ENCODE data around the gene RALGDS. TPM values are rescaled to one million over a fixed set of nuclear protein-coding genes. Genes with fewer than 3 reads are reported as not detected.
"Not testable (repeated sequence)": the region's sequence is repeated elsewhere in the genome, so short reads cannot be mapped to it uniquely, and the experiment has no call there.

RALGDS gene
- total RNA-seq, 1 donor from 2014 or later = 29.2 TPM

DNA sequence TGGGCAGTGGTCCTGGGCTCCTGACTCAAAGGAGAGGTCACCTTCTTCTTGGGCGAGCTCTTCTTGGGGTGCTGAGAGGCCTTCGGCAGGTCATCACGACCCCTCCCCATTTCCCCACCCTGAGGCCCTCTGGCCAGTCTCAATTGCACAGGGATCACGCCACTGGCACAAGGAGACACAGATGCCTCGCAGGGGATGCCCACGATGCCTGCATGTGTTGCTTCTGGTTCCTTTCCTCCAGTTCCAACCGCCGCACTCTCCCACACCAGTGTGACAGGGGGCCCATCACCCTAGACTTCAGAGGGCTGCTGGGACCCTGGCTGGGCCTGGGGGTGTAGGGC, 57.9 kb downstream of the RALGDS start:
- H3K4me3 Mint-ChIP-seq = no peak overlapping the region
- CTCF ChIA-PET = no interaction called here

GRCh38 chr9:133062569-133062968, 58.5 kb downstream of the RALGDS start:
- H3K4me3 Mint-ChIP-seq; DNase-seq; CTCF ChIA-PET; H3K27ac Mint-ChIP-seq; H3K9me3 Mint-ChIP-seq; POLR2A ChIA-PET; H3K27me3 Mint-ChIP-seq; intact Hi-C loops (cut with micrococcal nuclease); ATAC-seq (ENCODE audit: low read depth): not testable (repeated sequence)
- Mint-ChIP-seq H3K4me1 (peaks cover 19% of the 10 kb centered on the region), H3K36me3 (ENCODE audit: low read depth) (peaks cover 10% of the 10 kb centered on the region)

More for the DNA sequence above, 57.9 kb downstream of the RALGDS start:
- TF ChIP-seq CTCF (IDR thresholded peaks at IDR 0.05) = no peak
- Mint-ChIP-seq H3K4me1 (peaks cover 19% of the 10 kb centered on the region), H3K36me3 (ENCODE audit: low read depth) (peaks cover 6% of the 10 kb centered on the region), H3K27me3 (no peaks in the 10 kb centered on the region), H3K9me3 (no peaks in the 10 kb centered on the region), H3K27ac (no peak overlapping the region)
- intact Hi-C loops (cut with micrococcal nuclease) = no loop called here
- no peak for ATAC-seq (ENCODE audit: low read depth)
- POLR2A ChIA-PET = no interaction called here
- DNase-seq = no peak

DNA sequence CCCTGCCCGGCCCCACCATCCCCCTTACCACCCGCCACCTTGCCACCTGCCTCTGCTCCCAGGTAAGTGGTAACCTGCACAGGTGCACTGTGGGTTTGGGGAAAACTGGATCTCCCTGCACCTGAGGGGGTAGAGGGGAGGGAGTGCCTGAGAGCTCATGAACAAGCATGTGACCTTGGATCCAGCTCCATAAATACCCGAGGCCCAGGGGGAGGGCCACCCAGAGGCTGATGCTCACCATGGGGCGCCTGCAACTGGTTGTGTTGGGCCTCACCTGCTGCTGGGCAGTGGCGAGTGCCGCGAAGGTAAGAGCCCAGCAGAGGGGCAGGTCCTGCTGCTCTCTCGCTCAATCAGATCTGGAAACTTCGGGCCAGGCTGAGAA, 59.3 kb downstream of the RALGDS start, which contains the start of gene CEL:
TSS of gene CEL (plus strand) at position 218 of the 382 bp plus-strand sequence. CDS start at position 240, 22 bp downstream.
- ATAC-seq (ENCODE audit: low read depth); H3K4me3 Mint-ChIP-seq; CTCF ChIA-PET; H3K27ac Mint-ChIP-seq; H3K9me3 Mint-ChIP-seq; intact Hi-C loops (cut with micrococcal nuclease); H3K27me3 Mint-ChIP-seq; DNase-seq: not testable (repeated sequence)
- H3K4me1 Mint-ChIP-seq = peaks cover 19% of the 10 kb centered on the region
- POLR2A ChIA-PET = interaction anchor here (0.6 kb wide), 1 partner anchor 117 kb away, joined by 3 read pairs; no protein-coding TSS in a partner anchor
- H3K36me3 Mint-ChIP-seq (ENCODE audit: low read depth) = peaks cover 13% of the 10 kb centered on the region

- Mint-ChIP-seq H3K36me3 (ENCODE audit: low read depth) (peaks cover 18% of the 10 kb centered on the region), H3K4me1 (peaks cover 19% of the 10 kb centered on the region)
- H3K27me3 Mint-ChIP-seq; H3K9me3 Mint-ChIP-seq; H3K27ac Mint-ChIP-seq; H3K4me3 Mint-ChIP-seq; CTCF ChIA-PET; intact Hi-C loops (cut with micrococcal nuclease); DNase-seq; ATAC-seq (ENCODE audit: low read depth): not testable (repeated sequence)
- POLR2A ChIA-PET = interaction anchor here (0.6 kb wide), 1 partner anchor 118 kb away, joined by 3 read pairs; no protein-coding TSS in a partner anchor
Measured at GRCh38 chr9:133061019-133061763, 59.8 kb downstream of the RALGDS start.

- CTCF ChIA-PET = no interaction called here
- Mint-ChIP-seq H3K36me3 (ENCODE audit: low read depth) (peaks cover 25% of the 10 kb centered on the region), H3K27ac (no peak overlapping the region), H3K4me3 (no peak overlapping the region), H3K9me3 (no peaks in the 10 kb centered on the region), H3K27me3 (no peaks in the 10 kb centered on the region), H3K4me1 (peaks cover 19% of the 10 kb centered on the region)
- DNase-seq (no peak), ATAC-seq (ENCODE audit: low read depth) (no peak)
- intact Hi-C loops (cut with micrococcal nuclease) = no loop called here
- POLR2A ChIA-PET = no interaction called here
- TF ChIP-seq CTCF (IDR thresholded peaks at IDR 0.05) = no peak
Measured at GRCh38 chr9:133060417-133060841, 60.6 kb downstream of the RALGDS start.

GRCh38 chr9:133059623-133060022, 61.4 kb downstream of the RALGDS start:
- H3K4me1 Mint-ChIP-seq = peaks cover 19% of the 10 kb centered on the region
- TF ChIP-seq CTCF (IDR thresholded peaks at IDR 0.05) = no peak
- ChIA-PET CTCF (no interaction called here), POLR2A (no interaction called here)
- no peak overlapping the region for H3K4me3 Mint-ChIP-seq
- no peaks in the 10 kb centered on the region for H3K27me3 Mint-ChIP-seq
- DNase-seq = no peak
- no peaks in the 10 kb centered on the region for H3K9me3 Mint-ChIP-seq
- intact Hi-C loops (cut with micrococcal nuclease) = no loop called here
- H3K36me3 Mint-ChIP-seq (ENCODE audit: low read depth) = peaks cover 32% of the 10 kb centered on the region
- no peak for ATAC-seq (ENCODE audit: low read depth)
- no peak overlapping the region for H3K27ac Mint-ChIP-seq
